ENCODE results near the gene C10orf71.

C10orf71 gene

DNA sequence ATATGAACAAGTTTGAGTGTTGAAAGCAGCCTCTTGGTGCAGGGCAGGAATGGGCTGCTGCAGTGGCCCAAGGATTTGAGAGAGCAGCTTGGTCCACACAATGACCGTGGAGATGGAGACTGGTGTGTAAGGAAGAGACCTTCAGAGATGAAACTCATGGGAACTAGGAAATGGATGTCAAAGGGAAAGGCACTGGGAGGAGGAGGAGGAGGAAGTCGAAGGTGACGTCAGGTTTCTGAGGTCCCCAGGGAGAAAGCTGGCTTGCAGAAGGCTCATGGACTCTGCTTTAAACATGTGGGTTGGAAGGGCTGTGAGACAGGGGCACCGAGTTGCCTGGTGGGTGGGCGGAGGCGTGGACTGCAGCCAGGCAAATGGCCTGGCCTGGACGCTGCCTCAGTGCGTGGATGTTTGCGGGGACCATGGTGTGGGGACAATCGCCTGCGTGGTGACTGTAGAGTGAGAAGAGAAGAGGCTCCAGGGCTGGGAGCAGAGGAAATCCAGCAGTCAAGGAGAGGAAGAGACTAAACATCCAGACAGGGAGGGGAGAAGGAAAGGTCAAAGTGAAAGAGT lies 14.6 kb downstream of the C10orf71 start:
- no peak for DNase-seq (ENCODE audit: low spot score)

DNA sequence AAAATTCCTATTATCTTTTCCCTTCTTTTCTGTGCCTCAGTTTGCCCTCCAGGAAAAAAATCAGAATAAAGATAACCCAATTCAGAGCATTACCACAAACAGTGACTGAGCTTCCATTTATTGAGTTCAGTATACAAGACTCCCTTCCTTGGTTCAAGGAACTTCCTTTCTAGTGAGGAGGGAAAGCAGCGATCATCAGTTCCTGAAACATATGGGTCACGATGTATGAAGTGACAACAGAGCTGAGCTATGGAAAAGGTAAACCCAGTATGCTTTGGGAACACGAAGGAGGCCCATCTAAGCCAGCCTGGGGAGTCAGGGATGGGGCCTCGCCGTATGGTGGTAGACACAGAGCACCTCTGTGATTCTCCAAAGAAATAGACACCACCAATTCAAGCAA lies 15.8 kb downstream of the C10orf71 start:
- DNase-seq (ENCODE audit: low spot score) = no peak

DNA sequence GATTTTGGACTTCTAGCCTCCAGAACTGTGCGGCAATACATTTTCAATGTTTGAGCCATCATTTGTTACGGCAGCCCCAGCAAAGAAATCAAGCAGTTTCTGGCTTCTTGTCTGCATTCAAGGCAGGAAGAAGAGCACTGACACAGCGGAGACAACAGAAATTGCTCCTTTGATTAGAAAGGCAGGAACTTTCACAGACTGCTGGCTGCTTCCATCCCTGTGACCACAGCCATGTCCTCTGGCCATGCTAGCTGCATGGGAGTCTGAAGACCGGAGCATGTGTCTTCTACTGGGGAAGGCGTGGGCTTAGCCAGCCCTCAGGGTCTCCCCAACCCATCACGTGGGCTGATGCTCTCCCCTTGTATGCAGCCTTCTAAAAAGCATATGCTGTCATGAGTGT lies 19.1 kb downstream of the C10orf71 start:
- no peak for DNase-seq (ENCODE audit: low spot score)

DNA sequence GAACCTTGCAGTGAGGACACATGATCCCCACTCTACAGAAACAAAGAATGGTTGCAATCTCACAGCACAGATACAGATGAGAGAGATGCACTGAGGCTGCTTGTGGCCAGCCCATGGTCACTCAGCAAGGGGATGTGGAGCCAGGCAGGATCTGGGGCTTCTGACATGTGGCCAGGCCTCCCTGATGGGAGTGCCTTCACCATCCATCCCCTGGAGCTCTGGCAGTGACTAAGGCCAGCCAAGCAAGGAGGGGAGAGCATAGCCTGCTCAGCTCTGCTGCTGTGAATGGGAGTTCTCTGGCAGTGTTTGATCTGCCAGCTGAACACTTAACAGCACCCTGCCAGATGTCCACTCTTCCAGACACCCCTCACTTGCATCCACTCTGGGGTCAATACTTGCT lies 19.8 kb downstream of the C10orf71 start:
- DNase-seq (ENCODE audit: low spot score) = no peak

DNA sequence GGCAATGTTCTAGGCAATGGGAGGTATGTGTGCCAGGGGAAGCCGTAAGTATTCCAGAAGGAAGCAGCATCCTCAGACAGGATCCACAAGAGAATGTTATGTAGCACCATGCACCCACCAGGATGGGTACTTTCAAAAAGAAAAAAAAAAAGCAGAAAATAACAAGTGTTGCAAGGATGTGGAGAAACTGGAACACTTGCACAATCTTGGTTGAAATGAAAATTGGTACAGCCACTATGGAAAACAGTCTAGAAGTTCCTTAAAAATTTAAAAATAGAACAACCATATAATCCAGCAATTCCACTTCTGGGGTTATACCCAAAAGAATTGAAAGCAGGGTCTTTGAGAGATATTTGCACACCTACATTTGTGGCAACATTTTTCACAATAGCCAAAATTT lies 20.2 kb downstream of the C10orf71 start:
- DNase-seq (ENCODE audit: low spot score) = no peak

DNA sequence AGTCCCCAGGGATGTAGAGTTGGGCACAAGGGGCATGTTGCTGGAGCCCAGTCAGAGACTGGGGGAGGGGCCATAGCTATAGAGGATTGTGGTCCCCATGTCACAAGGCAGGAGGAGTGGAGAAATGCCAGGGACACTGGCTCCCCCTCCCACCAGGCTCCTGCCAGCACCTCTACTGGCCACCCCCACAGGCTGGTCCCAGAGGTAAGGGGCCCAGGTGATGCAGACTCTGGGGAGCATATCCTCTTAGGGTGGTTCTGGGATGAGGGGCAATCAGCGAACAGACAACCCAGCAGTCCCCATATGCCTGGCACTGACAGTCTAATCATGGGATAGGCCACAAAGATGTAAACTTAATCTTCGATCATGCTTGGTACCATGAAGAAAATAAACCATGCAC lies 21.2 kb downstream of the C10orf71 start:
- no peak for DNase-seq (ENCODE audit: low spot score)

DNA sequence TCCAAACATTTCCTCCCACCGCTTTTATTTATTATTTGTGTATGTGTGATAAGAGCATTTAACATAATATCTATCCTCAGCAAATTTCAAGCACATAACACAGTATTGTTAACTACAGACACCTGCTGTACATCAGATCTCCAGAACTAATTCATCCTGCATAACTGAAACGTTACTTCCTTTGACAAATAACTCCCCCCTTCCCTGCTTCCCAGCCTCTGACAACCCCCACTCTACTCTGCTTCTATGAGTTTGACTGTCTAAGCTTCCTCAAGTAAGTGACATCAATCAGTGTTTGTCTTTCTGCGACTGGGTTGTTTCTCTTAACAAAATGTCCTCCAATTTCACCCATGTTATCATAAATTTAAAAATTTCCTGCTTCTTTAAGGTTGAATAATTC lies 22.1 kb downstream of the C10orf71 start:
- DNase-seq (ENCODE audit: low spot score) = no peak

- no peak for DNase-seq (ENCODE audit: low spot score)
Measured at GRCh38 chr10:49322371-49323170, 23.6 kb downstream of the C10orf71 start.

- DNase-seq (ENCODE audit: low spot score) = no peak
Measured at GRCh38 chr10:49323171-49323895, 24.4 kb downstream of the C10orf71 start.

DNA sequence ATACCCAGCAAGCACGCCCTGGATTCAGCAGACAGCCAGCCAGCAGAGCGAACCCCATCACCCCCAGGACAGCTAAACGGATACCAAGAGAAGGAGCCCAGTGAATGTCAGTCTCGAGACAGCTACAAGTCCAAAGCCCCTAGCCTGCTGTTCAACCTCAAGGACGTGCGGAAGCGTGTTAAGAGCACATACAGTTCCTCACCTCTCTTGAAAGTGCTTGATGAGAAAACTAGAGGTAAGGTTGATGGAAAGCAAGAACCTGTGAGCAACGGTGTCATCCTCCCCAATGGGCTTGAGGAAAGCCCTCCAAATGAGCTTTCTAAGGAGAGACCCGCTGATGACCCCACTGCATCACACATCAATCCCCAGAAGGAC lies 24.9 kb downstream of the C10orf71 start:
- no peak for DNase-seq (ENCODE audit: low spot score)

GRCh38 chr10:49324711-49325110 lies 25.7 kb downstream of the C10orf71 start:
- DNase-seq (ENCODE audit: low spot score) = no peak

- DNase-seq (ENCODE audit: low spot score) = no peak
Measured at GRCh38 chr10:49325131-49325915, 26.4 kb downstream of the C10orf71 start.

- DNase-seq (ENCODE audit: low spot score) = no peak
Measured at GRCh38 chr10:49325916-49326783, 27.2 kb downstream of the C10orf71 start.

- DNase-seq (ENCODE audit: low spot score) = no peak
Measured at GRCh38 chr10:49327036-49327813, 28.3 kb downstream of the C10orf71 start.

- DNase-seq (ENCODE audit: low spot score) = no peak
Measured at GRCh38 chr10:49328401-49329145, 29.6 kb downstream of the C10orf71 start.

- DNase-seq (ENCODE audit: low spot score) = no peak
Measured at GRCh38 chr10:49329146-49329505, 30.2 kb downstream of the C10orf71 start.

GRCh38 chr10:49330127-49330665 lies 31.2 kb downstream of the C10orf71 start:
- DNase-seq (ENCODE audit: low spot score) = no peak

- no peak for DNase-seq (ENCODE audit: low spot score)
Measured at GRCh38 chr10:49331431-49331830, 32.5 kb downstream of the C10orf71 start.

DNA sequence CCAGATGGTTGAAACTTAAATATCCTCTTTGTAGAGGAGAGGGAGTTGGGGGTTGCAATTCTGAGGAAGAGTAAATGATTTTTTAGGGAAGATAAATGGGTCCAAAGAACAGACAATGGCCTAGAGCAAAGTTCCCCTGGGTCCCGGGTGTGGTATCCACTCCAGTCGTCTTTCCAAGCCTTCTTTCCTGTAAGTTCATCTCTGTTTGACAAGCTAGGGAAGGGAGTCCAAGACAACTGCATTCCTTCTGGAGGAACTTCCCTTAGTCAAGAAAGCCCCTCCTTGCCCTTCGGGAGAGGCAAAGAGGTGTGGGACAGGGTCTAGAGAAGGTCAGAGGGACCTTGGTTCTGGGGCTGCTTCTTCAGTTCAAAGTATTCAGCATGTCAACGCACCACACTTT lies 33.4 kb downstream of the C10orf71 start:
- no peak for DNase-seq (ENCODE audit: low spot score)

DNA sequence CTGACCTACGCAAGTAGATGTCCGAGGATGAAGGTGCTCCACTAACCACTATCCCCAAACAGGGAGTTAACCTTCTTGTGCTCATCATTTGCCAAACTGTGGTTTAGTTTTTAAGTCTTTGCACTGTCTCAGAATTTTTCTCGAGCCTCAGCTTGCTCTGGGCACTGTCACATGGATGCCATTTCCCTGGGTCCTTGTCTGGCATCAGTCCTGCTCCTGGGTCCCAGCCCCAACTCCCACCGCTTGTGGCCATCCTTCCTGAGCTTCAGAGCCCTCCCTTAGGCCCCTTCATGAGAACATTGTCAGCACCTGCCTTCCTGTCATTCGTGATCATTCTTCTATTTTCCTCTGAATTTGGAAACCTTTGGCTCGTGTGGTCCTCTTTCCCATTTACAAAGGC lies 33.8 kb downstream of the C10orf71 start:
- no peak for DNase-seq (ENCODE audit: low spot score)

Data from CD4-positive, alpha-beta T cell treated with Interleukin-2 at 100 ng/mL for 4 hours (primary cell).